ENCODE measurements around the gene CLN3.
"Not testable (repeated sequence)": the region's sequence is repeated elsewhere in the genome, so short reads cannot be mapped to it uniquely, and the experiment has no call there.

The CLN3 gene

DNA sequence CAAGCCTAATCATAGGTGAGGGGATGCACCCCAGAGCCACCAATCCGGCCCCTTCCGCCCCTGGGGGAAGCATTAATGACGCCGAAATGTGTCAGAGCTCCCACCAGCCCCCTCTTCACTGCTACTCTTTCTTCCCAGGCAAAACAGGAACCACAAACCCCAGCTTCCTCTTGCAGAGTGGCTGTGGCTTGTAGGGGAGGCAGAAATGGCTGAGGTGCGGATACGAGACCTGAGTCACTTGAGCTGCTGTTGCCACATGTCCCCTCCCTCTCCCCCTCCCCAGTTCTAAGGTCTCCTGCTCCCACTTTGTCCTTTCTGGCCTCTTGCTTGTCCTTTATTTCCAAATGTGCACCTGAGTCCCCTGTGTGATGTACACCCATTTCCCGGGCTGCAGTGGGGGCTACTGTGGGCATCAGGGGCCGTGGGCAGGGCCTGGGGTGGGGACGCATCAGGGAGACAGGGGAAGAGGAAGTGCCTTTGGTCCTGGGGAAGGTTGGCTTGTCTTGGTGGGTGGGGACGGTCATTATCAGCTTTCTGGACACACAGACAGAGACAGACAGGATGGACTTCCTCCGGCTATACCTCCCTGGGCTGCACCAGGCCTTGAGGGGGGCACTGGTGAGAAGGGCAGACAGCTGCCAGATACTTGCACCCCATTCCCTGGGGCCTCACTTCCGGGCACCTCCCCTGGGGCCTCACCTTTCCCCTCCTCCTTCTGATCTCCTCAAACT, 2.4 kb upstream of the CLN3 start, which contains the start of gene APOBR:
Gene APOBR (plus strand): TSS at position 523 of the 731 bp plus-strand sequence. CDS start 39 bp downstream, at position 562.
- no peak for DNase-seq

DNA sequence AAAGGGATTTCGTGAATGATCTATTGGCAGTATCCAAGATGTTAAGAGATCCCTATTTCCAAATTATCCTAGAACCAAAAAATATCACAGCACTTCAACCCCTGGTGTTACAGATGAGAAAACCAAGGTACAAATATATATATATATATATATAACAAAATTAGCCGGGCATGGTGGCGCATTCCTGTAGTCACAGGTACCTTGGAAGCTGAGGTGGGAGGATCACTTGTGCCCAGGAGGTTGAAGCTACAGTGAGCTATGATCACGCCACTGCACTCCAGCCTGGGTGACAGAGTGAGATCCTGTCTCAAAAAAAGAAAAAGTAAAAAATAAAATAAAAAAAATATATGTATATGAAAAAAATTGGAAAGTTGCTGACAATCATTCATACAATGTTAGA, 637 bp upstream of the CLN3 start:
- DNase-seq = peak; percentile 32

DNA sequence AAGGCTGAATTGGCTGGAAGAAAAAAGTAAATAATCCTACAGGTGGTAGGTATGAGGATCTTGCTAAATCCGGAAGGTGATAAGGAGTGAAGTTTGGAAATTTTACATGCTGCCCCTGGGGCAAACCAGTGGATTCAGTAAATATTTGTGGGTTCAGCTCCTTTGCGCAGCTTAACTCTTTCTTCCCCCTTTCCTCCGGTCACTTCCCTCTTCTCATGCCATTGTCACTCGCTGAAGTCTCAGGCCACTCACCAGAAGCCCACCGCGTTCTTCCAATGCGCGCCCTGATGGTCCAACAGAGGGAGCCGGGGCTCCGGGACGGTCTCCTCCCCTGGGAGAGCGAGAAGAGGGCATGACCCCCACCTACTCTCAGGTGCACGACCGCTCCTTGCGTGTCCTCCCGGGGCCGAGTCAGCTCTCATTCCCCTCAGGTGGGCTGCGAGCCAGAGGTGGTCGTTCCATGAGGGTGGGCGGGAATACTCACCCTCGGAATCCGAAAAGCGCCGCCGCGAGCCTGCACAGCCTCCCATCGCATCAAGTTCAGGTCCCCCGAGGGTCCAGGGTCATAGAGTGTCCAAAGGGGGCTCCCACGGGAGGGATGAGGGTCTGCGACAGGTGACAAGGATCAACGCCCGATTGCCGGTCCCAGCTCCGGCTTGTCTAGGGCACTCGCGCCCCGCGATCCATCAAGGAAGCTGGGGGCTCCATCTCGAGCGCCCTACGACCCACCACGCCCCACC, 474 bp downstream of the CLN3 start:
- no peak for DNase-seq

DNA sequence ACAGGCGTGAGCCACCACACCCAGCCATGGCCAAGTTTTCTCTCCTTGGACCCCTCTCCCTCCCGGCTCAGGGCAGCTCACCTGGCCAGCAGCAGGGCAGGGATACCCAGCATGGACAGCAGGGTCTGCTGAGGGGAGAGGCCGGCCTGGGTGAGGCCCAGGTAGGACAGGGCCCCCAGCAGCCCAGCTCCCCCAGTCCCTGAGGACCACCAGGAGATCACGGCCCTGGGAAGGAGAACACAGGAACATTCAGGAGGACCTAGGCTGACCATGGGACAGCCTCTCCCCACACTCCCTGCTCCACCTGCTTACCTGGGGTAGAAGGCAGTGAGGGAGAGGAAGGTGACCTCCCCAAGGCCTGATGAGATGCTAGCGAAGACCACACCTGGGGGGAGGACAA, 5.6 kb downstream of the CLN3 start:
- no peak for DNase-seq

DNA sequence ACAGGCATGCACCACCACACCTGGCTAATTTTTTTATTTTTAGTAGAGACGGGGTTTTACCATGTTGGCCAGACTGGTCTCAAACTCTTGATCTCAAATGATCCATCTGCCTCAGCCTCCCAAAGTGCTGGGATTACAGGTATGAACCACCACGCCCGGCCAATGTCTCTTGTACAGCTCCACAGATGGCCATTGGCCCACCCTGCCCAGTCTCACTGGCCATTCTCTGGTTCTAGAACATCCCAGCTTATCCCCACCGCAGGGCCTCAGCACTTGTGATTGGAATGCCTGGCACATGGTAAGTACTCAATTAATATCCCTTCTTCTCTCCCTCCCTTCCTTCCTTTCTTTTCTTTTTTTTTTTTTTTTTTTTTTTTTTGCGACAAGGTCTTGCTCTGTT, 8.5 kb downstream of the CLN3 start:
- DNase-seq = not testable (repeated sequence)

DNA sequence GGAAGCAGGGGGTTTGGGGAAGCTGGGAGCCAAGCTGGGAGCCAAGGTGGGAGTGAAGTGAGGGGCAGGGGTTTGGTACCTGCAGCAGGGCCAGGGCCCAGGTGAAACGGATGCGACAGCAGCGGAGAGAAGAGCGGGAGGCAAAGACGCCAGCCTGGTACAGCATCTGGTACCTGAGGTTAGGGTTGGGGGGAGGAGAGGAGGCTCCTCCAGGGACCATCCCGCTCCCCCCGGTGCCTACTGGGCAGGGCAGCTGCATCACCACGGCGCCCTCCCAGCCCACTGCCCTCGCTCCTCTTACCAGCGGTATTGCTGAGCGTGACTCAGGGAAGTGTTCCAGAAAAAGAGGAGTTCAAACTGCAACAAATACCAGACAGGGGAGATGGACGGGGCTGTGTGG, 9.8 kb downstream of the CLN3 start:
- DNase-seq = no peak

DNA sequence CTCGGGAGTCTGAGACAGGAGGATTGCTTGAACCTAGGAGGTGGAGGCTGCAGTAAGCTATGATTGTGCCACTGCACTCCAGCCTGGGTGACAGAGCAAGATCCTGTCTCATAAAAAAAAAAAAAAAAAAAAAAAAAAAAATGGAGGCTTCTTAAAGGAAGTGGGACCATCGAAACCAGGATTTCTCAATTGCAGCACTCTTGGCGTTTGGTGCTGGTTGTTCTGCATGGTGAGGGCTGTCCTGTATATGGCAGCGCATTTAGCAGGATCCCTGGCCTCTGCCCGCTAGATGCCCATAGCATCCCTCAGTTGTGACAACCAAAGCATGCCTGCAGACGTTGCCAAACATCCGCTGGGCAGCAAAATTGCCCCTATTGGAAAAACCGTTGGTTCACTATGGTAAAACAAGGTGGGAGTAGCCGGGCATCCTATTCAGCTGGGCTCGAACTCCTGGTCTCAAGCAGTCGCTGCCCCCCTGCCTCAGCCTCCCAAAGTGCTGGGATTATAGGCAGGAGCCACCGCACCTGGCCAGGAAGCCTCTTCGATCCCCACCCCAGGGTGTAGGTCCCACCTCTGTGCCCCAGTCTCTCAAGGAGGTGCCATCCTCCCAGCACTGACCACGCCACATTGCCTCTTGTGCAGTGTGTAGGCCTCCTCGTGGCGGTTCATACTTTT, 13.2 kb downstream of the CLN3 start:
- DNase-seq = no peak

DNA sequence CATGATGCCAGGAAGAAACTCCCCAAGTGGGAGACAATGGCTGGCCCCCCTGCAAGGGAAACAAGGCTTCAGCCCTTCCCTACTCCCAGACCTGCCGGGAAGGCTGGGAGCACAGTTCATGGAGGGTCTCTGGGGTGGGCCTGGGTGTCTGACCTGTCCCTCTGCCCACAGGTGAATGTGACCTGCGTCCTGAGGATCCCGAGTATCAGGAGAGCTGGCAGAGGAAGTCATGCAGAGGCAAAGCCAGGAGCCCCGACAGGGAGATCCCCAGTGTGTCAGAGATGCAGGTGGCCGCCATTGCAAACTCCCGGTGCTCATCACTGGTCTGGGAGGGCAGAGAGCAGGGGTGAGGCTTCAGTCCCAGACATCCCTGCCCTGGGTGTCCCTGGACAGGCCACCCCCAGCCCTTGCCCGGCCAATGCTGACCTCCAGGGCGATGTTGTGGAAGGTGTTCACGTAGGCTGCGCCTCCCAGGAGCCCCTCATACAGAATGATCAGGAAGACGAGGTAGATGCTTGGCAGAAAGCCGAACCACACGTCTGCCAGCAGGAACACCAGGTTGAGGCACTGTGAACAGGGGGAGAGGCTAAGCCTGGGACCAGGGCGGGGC, 14.5 kb downstream of the CLN3 start:
- no peak for DNase-seq

DNA sequence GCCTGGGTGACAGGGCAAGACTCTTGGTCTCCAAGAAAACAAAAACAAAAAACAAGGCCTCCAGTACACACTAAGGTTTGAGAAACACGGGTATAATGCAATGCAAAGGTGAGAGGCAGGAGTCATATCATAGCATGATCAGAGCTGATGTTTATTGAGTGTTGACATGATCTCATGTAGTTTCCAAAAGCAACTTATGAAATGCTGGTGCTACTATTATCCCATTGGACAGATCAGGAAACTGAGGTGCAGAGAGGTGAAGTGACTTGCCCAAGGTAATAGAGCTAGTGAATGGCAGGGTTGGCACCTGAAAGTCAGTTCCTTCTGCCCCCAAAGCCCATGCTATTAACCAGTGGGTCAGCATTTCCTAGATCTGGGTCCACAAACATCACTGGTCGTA, 16.7 kb downstream of the CLN3 start:
- DNase-seq = no peak

DNA sequence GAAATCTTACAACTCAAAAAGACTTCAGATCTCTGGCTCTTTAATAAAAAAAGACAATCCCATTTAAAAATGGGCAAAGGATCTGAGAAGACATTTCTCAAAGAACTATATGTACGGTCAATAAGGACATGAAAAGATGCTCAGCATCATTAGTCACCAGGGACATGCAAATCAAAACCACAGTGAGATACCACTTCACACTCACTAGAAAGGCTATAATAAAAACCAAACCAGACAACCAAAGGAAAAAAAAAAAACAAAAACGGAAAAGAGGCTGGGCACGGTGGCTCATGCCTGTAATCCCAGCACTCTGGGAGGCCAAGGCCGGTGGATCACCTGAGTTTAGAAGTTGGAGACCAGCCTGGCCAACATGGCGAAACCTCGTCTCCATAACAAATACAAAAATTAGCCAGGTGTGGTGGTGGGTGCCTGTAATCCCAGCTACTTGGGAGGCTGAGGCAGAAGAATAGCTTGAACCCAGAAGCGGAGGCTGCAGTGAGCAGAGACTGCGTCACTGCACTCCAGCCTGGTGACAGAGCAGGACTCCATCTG, 18.1 kb downstream of the CLN3 start:
- peak; percentile 6 for DNase-seq

DNA sequence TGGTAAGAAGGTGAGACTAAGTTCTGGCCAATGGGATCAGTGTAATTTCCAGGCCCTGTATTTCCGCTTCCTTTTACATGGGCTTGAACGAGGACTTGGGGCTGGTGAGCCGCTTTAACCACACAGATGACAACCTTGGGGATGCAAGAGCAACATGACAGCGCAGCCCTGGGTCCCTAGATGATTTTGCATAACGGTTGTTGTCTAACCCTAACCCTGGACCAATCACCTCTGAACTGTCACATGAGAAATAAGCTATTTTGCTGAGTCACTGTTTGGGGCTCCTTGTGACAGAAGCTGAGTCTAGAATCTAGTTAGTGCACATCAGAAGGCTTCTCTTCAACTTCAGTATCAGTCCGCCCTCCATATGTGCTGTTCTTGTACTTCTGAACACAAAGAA, 44.8 kb downstream of the CLN3 start:
- not testable (repeated sequence) for DNase-seq

DNA sequence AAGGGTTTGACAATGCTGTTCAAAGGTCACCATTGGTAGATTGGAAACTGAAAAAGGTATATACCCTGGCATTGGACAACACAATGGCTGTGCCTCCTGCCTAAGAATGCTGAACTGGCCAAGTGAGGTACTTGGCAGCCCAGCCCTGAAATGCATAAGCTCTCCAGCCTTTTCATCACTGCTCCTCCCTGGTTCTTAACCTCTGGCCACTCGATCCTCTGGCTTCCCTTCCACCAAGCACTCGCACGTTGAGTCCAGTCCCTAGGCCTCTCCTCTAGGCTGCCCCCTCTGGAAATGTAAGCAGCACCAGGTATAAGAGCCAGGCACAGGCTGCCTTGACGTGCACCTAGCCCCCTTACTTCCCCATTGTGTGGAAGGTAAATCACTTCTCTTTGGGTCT, 45.5 kb downstream of the CLN3 start:
- DNase-seq = not testable (repeated sequence)

DNA sequence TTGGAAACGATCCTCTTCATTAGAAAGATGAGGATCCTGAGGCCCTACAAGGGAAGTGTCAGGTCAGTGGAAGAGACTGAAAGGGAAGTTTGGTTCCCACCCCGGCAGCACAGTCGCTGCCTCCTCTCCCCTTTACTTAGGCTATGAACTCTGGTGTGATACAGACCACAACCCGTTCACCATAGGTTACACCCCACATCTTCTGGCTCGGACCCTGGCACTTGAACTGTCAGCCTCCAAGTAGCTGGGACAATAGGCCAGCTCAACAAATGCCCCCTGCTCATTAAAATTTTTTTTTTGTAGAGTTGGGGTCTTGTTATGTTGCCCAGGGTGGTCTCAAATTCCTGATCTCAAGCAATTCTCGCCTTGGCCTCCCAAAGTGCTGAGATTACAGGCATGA, 47.9 kb downstream of the CLN3 start:
- DNase-seq = not testable (repeated sequence)

DNA sequence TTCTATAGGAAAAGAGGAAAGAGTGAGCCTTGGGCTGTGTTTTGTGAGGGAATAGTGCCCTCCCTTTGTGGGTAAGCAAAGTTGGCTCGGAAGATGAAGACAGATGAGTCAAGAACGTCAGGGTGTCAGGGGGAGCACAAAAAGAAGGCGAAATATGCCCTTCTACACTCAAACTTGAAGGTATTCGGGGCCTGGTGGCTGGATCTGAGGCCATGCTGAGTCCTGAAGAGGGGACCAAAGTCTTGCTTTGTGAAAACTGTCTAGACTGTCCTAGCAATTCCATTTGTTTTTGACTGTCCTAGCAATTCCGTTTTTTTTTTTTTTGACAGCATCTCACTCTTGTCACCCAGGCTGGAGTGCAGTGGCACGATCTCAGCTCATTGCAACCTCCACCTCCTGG, 53.0 kb downstream of the CLN3 start:
- not testable (repeated sequence) for DNase-seq

DNA sequence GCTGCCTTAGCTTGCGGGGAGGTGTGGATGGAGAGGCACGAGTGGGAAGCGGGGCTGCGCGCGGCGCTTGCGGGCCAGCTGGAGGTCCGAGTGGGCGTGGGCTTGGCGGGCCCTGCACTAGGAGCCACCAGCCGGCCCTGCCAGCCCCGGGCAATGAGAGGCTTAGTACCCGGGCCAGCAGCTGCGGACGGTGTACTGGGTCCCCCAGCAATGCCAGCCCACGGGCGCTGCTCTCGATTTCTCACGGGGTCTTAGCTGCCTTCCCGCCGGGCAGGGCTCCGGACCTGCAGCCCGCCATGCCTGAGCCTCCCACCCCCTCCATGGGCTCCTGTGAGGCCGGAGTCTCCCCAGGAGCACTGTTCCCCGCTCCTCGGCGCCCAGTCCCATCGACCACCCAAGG, 56.5 kb downstream of the CLN3 start:
- DNase-seq = not testable (repeated sequence)
